ENCODE measurements around the gene GAB1.
A peak's percentile ranks its signal among the peaks of the same experiment; 100 is the strongest.

GAB1 gene

DNA sequence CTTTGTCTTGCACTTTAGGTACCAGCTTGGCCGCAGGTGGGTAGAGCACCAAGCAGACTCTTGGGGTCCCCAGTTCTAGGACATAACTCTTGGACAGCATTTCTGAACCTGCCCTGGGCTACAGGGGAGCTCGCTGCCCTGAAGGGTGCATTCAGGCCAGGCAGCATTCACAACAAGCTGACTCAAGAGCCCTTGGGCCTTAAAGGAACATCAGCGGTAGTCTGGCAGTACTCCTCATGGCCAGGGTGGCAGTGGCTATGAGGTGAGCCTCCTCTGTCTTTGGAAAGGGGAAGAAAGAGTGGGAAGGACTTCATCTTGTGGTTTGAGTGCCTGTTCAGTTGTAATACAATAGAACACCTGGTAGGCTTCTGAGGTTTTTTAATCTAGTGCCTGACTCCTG lies 152.0 kb downstream of the GAB1 start:
- Histone ChIP-seq H3K27ac (ENCODE audit: low read depth, low read length, severe bottlenecking) (no peak overlapping the region), H3K9me3 (ENCODE audit: control insufficient read depth, low read length) (no peaks in the 10 kb centered on the region), H3K4me3 (ENCODE audit: extremely low read depth, insufficient read depth, low read length, poor library complexity, severe bottlenecking) (no peak overlapping the region), H3K36me3 (ENCODE audit: control insufficient read depth, insufficient read depth, low read length) (no peaks in the 10 kb centered on the region), H3K4me1 (ENCODE audit: control insufficient read depth, insufficient read depth, low read length, poor library complexity, severe bottlenecking) (no peaks in the 10 kb centered on the region)
- 90 to 91% methylated on average over 3 of the region's 3 CpGs for WGBS, 2 experiments (ENCODE audit: insufficient coverage in 2 of 2)

DNA sequence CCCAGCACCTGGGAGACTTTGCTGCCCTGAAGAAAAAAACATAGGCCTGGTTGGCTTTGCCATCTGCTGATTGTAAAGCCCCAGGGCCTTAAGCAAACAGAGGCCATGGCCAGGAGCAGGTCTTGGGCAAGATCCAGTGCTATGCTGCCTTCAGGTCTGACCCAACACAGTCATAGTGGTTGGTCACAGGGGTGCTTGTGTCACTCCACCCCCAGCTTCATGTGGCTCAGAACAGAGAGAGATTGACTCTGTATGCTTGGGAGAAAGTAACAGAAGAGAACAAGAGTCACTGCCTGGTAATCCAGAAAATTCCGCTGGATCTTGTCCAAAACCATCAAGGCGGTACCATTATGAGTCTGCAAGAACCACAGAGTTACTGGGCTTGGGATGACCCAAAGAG lies 152.4 kb downstream of the GAB1 start:
- H3K9me3 ChIP-seq (ENCODE audit: control insufficient read depth, low read length): no peaks in the 10 kb centered on the region
- no peaks in the 10 kb centered on the region for H3K4me1 ChIP-seq (ENCODE audit: control insufficient read depth, insufficient read depth, low read length, poor library complexity, severe bottlenecking)
- no peak overlapping the region for H3K4me3 ChIP-seq (ENCODE audit: extremely low read depth, insufficient read depth, low read length, poor library complexity, severe bottlenecking)
- H3K36me3 ChIP-seq (ENCODE audit: control insufficient read depth, insufficient read depth, low read length): no peaks in the 10 kb centered on the region
- no peak overlapping the region for H3K27ac ChIP-seq (ENCODE audit: low read depth, low read length, severe bottlenecking)
- 88 to 100% methylated on average over 2 of the region's 2 CpGs for WGBS, 2 experiments (ENCODE audit: insufficient coverage in 2 of 2)

DNA sequence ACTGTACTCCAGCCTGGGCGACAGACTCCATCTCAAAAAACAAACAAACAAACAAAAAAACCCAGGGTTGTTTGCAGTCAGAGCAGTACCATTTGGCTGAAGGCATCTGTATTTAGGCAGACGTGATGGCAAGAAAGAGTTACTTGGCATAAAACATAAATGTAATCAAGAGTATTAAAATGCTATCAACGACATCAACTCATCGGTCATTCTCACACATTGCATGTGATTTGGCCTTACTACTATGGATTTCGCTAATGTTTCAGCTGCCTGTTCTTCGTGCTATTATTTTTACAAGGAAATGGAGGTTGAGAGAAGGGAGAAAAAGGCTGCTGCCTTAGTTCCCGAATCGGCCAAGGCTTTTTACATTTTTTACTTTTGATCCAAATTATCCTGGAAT lies 161.3 kb downstream of the GAB1 start:
- no peak overlapping the region for H3K4me3 ChIP-seq (ENCODE audit: extremely low read depth, insufficient read depth, low read length, poor library complexity, severe bottlenecking)
- no peaks in the 10 kb centered on the region for H3K36me3 ChIP-seq (ENCODE audit: control insufficient read depth, insufficient read depth, low read length)
- no peaks in the 10 kb centered on the region for H3K4me1 ChIP-seq (ENCODE audit: control insufficient read depth, insufficient read depth, low read length, poor library complexity, severe bottlenecking)
- H3K9me3 ChIP-seq (ENCODE audit: control insufficient read depth, low read length): no peaks in the 10 kb centered on the region
- H3K27ac ChIP-seq (ENCODE audit: low read depth, low read length, severe bottlenecking): no peak overlapping the region
- WGBS, 2 experiments (ENCODE audit: insufficient coverage in 2 of 2): no CpG with 5 or more reads among the region's 8 CpGs

- 82 to 100% methylated on average over 1 of the region's 1 CpG for WGBS, 2 experiments (ENCODE audit: insufficient coverage in 2 of 2)
Observed at GRCh38 chr4:143502231-143502630, 165.6 kb downstream of the GAB1 start.

GRCh38 chr4:143506031-143506430 lies 169.4 kb downstream of the GAB1 start:
- WGBS, 2 experiments (ENCODE audit: insufficient coverage in 2 of 2): 80% methylated on average over 1 of the region's 1 CpG; no CpG with 5 or more reads in 1 of the 2 experiments
- no peaks in the 10 kb centered on the region for H3K4me1 ChIP-seq (ENCODE audit: control insufficient read depth, insufficient read depth, low read length, poor library complexity, severe bottlenecking)

More at GRCh38 chr4:143502231-143502630, 165.6 kb downstream of the GAB1 start:
- H3K27ac ChIP-seq (ENCODE audit: low read depth, low read length, severe bottlenecking): no peak overlapping the region
- H3K9me3 ChIP-seq (ENCODE audit: control insufficient read depth, low read length): no peaks in the 10 kb centered on the region
- H3K36me3 ChIP-seq (ENCODE audit: control insufficient read depth, insufficient read depth, low read length): no peaks in the 10 kb centered on the region
- H3K4me3 ChIP-seq (ENCODE audit: extremely low read depth, insufficient read depth, low read length, poor library complexity, severe bottlenecking): no peak overlapping the region
- H3K4me1 ChIP-seq (ENCODE audit: control insufficient read depth, insufficient read depth, low read length, poor library complexity, severe bottlenecking): no peaks in the 10 kb centered on the region

GRCh38 chr4:143511906-143512305 lies 175.2 kb downstream of the GAB1 start:
- no peak overlapping the region for H3K4me3 ChIP-seq (ENCODE audit: extremely low read depth, insufficient read depth, low read length, poor library complexity, severe bottlenecking)
- H3K4me1 ChIP-seq (ENCODE audit: control insufficient read depth, insufficient read depth, low read length, poor library complexity, severe bottlenecking): no peaks in the 10 kb centered on the region
- WGBS, 2 experiments (ENCODE audit: insufficient coverage in 2 of 2): 94% methylated on average over 2 to 5 of the region's 7 CpGs
- H3K27ac ChIP-seq (ENCODE audit: low read depth, low read length, severe bottlenecking): no peak overlapping the region
- no peaks in the 10 kb centered on the region for H3K9me3 ChIP-seq (ENCODE audit: control insufficient read depth, low read length)
- H3K36me3 ChIP-seq (ENCODE audit: control insufficient read depth, insufficient read depth, low read length): no peaks in the 10 kb centered on the region

More at GRCh38 chr4:143506031-143506430, 169.4 kb downstream of the GAB1 start:
- H3K9me3 ChIP-seq (ENCODE audit: control insufficient read depth, low read length): no peaks in the 10 kb centered on the region
- no peaks in the 10 kb centered on the region for H3K36me3 ChIP-seq (ENCODE audit: control insufficient read depth, insufficient read depth, low read length)
- H3K27ac ChIP-seq (ENCODE audit: low read depth, low read length, severe bottlenecking): no peak overlapping the region
- H3K4me3 ChIP-seq (ENCODE audit: extremely low read depth, insufficient read depth, low read length, poor library complexity, severe bottlenecking): no peak overlapping the region

- Histone ChIP-seq H3K36me3 (ENCODE audit: control insufficient read depth, insufficient read depth, low read length) (peaks cover 9% of the 10 kb centered on the region), H3K9me3 (ENCODE audit: control insufficient read depth, low read length) (no peaks in the 10 kb centered on the region), H3K4me1 (ENCODE audit: control insufficient read depth, insufficient read depth, low read length, poor library complexity, severe bottlenecking) (no peaks in the 10 kb centered on the region), H3K27ac (ENCODE audit: low read depth, low read length, severe bottlenecking) (peak overlapping the region; percentile 97), H3K4me3 (ENCODE audit: extremely low read depth, insufficient read depth, low read length, poor library complexity, severe bottlenecking) (peak overlapping the region; percentile 88)
- WGBS, 2 experiments (ENCODE audit: insufficient coverage in 2 of 2): 1% methylated on average over 15 to 17 of the region's 18 CpGs
Observed at GRCh38 chr4:143512978-143513313, 176.3 kb downstream of the GAB1 start.

GRCh38 chr4:143513314-143514168 lies 176.9 kb downstream of the GAB1 start, which contains the start of gene SMARCA5:
TSS of gene SMARCA5 (plus strand) at chr4:143513702. CDS start at chr4:143513925, 223 bp downstream.
- Histone ChIP-seq H3K4me3 (ENCODE audit: extremely low read depth, insufficient read depth, low read length, poor library complexity, severe bottlenecking) (peak within 1 kb of the TSS; percentile 88), H3K36me3 (ENCODE audit: control insufficient read depth, insufficient read depth, low read length) (peaks cover 11% of the 10 kb centered on the region), H3K9me3 (ENCODE audit: control insufficient read depth, low read length) (no peaks in the 10 kb centered on the region), H3K27ac (ENCODE audit: low read depth, low read length, severe bottlenecking) (peak within 1 kb of the TSS; percentile 97), H3K4me1 (ENCODE audit: control insufficient read depth, insufficient read depth, low read length, poor library complexity, severe bottlenecking) (no peaks in the 10 kb centered on the region)
- WGBS, 2 experiments (ENCODE audit: insufficient coverage in 2 of 2): 0 to 1% methylated on average over 66 to 68 of the region's 86 CpGs

DNA sequence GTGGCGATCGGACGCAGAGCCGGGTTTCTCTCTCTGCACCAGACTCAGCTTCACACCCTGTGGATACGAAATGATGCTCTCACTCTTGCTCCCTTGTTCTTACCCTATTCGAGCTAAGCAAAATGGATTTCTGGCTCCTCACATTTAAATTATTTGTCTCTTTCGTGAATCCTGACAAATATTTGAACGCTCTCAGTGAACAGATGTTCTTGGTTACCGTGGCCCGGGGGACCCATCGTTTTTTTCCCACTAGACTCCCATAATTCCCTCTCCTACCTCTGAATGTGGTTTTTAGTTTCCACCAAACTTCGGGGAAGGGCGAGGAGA lies 177.5 kb downstream of the GAB1 start:
- H3K9me3 ChIP-seq (ENCODE audit: control insufficient read depth, low read length): no peaks in the 10 kb centered on the region
- H3K4me3 ChIP-seq (ENCODE audit: extremely low read depth, insufficient read depth, low read length, poor library complexity, severe bottlenecking): peak overlapping the region; percentile 88
- WGBS, 2 experiments (ENCODE audit: insufficient coverage in 2 of 2): 0% methylated on average over 10 to 11 of the region's 13 CpGs
- H3K4me1 ChIP-seq (ENCODE audit: control insufficient read depth, insufficient read depth, low read length, poor library complexity, severe bottlenecking): no peaks in the 10 kb centered on the region
- H3K36me3 ChIP-seq (ENCODE audit: control insufficient read depth, insufficient read depth, low read length): peaks cover 16% of the 10 kb centered on the region
- peak overlapping the region; percentile 97 for H3K27ac ChIP-seq (ENCODE audit: low read depth, low read length, severe bottlenecking)

- Histone ChIP-seq H3K4me3 (ENCODE audit: extremely low read depth, insufficient read depth, low read length, poor library complexity, severe bottlenecking) (peak overlapping the region; percentile 88), H3K9me3 (ENCODE audit: control insufficient read depth, low read length) (no peaks in the 10 kb centered on the region), H3K4me1 (ENCODE audit: control insufficient read depth, insufficient read depth, low read length, poor library complexity, severe bottlenecking) (no peaks in the 10 kb centered on the region), H3K36me3 (ENCODE audit: control insufficient read depth, insufficient read depth, low read length) (peaks cover 20% of the 10 kb centered on the region), H3K27ac (ENCODE audit: low read depth, low read length, severe bottlenecking) (peak overlapping the region; percentile 97)
- 1 to 2% methylated on average over 8 to 13 of the region's 18 CpGs for WGBS, 2 experiments (ENCODE audit: insufficient coverage in 2 of 2)
Observed at GRCh38 chr4:143514497-143514896, 177.8 kb downstream of the GAB1 start.

GRCh38 chr4:143514901-143515300 lies 178.2 kb downstream of the GAB1 start:
- H3K36me3 ChIP-seq (ENCODE audit: control insufficient read depth, insufficient read depth, low read length): peaks cover 24% of the 10 kb centered on the region
- H3K27ac ChIP-seq (ENCODE audit: low read depth, low read length, severe bottlenecking): peak overlapping the region; percentile 97
- H3K4me1 ChIP-seq (ENCODE audit: control insufficient read depth, insufficient read depth, low read length, poor library complexity, severe bottlenecking): no peaks in the 10 kb centered on the region
- peak overlapping the region; percentile 88 for H3K4me3 ChIP-seq (ENCODE audit: extremely low read depth, insufficient read depth, low read length, poor library complexity, severe bottlenecking)
- H3K9me3 ChIP-seq (ENCODE audit: control insufficient read depth, low read length): no peaks in the 10 kb centered on the region
- WGBS, 2 experiments (ENCODE audit: insufficient coverage in 2 of 2): 0 to 19% methylated on average over 1 to 2 of the region's 5 CpGs

All from mesodermal cell (in vitro differentiated cells).